Stimulated activated CD4-positive, alpha-beta T cell treated with anti-CD3 and anti-CD28 coated beads, Interleukin-12 subunit alpha, Interleukin-12 subunit beta, amount 100 ng/mL, for 48 hours (primary cell): ENCODE measurements around the gene NEB.

Source experiments
- DNase-seq, 3 donors: peaks; one replicate each; pipeline ENCODE4 v3.0.0-alpha.2; 2020; ENCODE audit warnings: low read depth in 2 of 3, low spot score in 1 of 3

Gene NEB

GRCh38 chr2:151483546-151483945 lies 250.7 kb downstream of the NEB start:
- no peak for DNase-seq

- peak in 1 of 3 donors; percentile 2 for DNase-seq
Observed at GRCh38 chr2:151482171-151482725, 252.0 kb downstream of the NEB start.

DNA sequence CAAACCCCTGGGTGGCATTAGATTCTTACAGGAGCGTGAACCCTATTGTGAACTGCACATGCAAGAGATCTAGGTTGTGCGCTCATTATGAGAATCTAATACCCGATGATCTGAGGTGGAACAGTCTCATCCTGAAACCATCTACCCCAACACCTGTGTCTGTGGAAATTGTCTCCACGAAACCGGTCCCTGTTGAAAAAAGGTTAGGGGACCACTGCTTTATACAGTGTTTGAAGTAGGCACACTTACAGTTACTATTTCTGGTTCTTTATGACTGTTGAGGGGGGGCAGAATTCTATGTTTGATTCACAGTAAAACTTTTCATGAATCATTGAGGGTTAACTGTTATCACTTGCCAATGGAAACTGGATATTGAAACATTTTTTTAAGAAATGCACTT lies 252.5 kb downstream of the NEB start:
- DNase-seq = peak; percentile 2 to 32 (median 31)

GRCh38 chr2:151478011-151478410 lies 256.3 kb downstream of the NEB start:
- DNase-seq = no peak

DNA sequence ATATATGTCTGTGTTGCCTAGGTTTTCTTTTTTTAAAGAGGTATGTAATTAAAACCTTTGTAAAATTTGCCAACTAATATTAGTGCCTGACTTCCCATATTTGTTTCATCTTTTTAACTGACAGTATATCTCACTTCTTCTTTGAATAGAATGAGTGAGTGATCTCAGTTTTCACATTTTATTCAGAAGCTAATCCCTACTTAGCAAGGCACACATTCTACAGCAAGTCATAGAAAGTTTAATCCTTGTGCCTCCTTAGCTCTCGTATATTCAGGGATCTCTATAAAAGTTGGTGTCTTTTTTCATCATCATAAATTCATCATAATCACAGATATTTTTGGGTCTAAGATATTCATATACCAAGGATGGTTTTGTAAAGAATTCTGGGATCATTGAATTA lies 258.0 kb downstream of the NEB start:
- DNase-seq = no peak

GRCh38 chr2:151475071-151475470 lies 259.2 kb downstream of the NEB start:
- DNase-seq = no peak

DNA sequence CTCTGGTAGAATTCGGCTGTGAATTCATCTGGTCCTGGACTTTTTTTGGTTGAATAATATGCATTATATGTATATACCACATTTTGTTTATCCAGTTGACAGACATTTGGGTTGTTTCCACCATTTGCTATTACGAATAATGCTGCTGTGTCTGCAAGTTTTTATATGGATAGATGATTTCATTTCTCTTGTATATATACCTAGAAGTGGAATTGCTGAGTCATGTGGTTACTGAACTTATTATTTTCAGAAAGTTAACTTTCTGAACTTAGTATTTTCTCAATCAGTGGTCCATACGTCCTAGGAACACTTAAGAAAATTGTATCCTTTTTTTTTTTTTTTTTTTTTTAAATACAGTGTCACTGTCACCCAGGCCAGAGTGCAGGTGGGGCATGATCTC lies 261.3 kb downstream of the NEB start:
- no peak for DNase-seq

- DNase-seq = no peak
Observed at GRCh38 chr2:151470556-151470955, 263.7 kb downstream of the NEB start.

DNA sequence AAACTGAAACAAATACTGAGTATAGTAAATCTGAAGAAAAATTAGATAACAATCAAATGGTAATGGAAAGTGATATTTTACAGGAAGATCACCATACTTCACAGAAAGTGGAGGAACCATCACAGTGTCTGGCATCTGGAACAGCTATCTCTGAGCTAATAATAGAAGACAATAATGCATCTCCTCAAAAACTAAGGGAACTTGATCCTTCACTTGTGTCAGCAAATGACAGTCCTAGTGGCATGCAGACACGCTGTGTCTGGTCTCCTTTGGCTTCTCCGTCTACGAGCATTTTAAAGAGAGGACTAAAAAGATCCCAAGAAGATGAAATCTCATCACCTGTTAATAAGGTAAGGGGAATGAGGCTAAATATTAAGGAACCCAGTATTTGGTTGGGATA lies 268.5 kb downstream of the NEB start:
- DNase-seq = no peak

DNA sequence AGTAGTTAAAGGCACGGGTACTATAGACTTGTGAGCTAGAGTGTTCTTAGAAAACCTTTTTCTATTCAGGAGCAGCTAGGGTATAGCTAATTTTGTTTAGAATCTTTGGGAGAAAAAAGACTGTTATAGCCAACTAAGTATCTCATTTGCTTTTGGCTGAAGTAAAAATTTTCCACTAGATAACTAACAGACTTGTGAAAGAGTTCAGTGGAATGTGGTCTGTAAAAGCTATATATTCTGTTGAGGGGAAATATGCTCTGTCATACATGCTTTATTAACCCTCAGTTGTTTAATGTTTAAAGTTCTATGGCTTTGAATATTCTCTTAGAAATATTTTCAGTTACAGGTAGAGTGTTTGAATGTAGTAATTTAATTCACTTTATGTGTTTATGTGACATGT lies 274.9 kb downstream of the NEB start:
- DNase-seq = no peak

DNA sequence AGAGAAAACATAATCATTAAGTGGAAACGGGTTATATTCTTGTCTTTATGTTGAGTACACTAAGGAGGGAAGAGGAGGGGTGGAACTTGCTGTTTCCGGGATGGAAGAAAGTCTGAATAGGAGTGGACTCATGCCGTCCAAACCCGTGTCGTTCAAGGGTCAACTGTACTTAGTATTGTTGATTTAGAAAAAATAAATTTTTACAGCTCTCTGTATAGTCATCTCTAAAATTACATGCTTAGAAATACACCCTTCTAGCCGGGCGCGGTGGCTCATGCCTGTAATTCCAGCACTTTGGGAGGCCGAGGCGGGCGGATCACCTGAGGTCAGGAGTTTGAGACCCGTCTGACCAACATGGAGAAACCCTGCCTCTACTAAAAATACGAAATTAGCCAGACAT lies 295.1 kb downstream of the NEB start:
- DNase-seq = no peak

DNA sequence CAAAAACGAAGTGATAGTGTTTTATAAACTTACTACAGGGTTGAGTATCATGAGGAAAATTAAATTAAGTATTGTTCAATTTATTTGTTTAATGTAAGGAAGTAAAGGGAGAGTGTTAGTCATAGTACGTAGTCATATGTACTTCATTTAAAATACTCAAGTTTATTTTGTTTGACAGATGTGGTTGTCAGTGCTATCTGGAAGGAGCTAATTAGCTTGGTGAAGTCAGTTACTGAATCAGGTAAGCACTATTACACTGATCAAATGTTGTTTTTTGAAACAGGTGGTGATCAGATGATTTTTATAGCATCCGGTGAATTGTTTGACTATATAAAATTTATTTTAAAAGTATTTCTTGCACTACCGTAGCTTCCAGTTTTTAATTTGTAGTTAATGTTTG lies 295.8 kb downstream of the NEB start:
- no peak for DNase-seq

DNA sequence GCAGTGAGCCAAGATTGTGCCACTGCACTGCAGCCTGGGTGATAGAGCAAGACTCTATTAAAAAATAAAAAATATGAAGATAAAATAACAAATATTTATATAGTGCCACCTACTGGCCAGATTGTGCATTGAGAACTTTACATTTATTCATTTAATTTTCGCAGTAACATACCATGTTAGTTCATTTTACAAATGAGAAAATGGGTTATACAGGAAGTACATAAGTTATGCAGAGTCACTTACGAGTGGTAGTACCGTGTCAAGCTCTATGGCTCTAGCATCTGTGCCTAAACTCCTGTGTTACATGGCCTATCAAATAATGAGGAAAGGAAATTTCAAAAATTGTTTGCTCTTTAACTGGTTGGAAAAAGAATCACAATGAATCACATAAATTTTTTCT lies 296.6 kb downstream of the NEB start:
- DNase-seq = peak in 1 of 3 donors; percentile 12
